ENCODE data around the gene PLCB3. TPM values are rescaled to one million over a fixed set of nuclear protein-coding genes. Genes with fewer than 3 reads are reported as not detected.

Gene PLCB3
- total RNA-seq, 1 experiment from 2014 or later = 40.6 TPM

DNA sequence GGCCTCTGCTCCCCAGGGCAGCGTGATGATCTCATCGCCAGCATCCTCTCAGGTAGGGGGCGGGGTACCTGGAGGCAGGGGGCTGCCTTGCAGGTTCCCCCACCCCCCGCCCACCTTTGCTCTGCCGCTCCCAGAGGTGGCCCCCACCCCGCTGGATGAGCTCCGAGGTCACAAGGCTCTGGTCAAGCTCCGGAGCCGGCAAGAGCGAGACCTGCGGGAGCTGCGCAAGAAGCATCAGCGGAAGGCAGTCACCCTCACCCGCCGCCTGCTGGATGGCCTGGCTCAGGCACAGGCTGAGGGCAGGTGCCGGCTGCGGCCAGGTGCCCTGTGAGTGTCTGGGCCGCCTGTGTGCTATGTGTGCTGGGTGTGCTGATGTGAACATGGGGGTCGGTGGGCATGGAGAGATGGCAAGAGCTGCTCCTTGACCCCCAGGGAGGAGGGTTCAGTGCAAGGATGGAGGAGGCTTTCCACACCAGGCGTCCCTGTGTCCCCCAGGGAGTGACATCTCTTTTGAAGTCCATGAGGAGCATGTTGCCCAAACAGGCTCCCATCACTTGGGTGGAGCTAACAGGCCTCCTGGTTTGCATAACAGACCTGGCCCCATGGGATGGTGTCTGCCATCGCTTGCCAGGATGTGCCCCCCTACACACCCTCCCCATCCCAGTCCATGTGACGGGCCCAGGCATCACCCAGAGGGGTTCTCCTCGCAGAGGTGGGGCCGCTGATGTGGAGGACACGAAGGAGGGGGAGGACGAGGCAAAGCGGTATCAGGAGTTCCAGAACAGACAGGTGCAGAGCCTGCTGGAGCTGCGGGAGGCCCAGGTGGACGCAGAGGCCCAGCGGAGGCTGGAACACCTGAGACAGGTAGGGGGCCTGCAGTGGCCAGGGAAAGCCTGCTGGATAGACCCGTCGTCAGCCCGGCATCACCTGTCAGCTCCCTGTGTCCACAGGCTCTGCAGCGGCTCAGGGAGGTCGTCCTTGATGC lies 14.1 kb downstream of the PLCB3 start:
- H3K36me3 Mint-ChIP-seq (ENCODE audit: insufficient read depth, unreplicated experiment) = peaks cover 83% of the 10 kb centered on the region
- Histone ChIP-seq H3K27me3 (replicated peaks; ENCODE audit: control insufficient read depth, insufficient read depth, low read length) (no peaks in the 10 kb centered on the region), H3K4me1 (peaks cover 15% of the 10 kb centered on the region), H3K36me3 (ENCODE audit: control insufficient read depth, insufficient read depth, low read length) (peaks cover 4% of the 10 kb centered on the region), H3K4me3 (ENCODE audit: low read depth, low read length) (no peak overlapping the region), H3K9me3 (no peaks in the 10 kb centered on the region)
- intact Hi-C loops (cut with micrococcal nuclease; ENCODE audit: unreplicated experiment) = no loop called here
- DNase-seq = no peak
- no peaks in the 10 kb centered on the region for H3K27me3 Mint-ChIP-seq (ENCODE audit: insufficient read depth, unreplicated experiment)
- no peaks in the 10 kb centered on the region for H3K9me3 Mint-ChIP-seq (ENCODE audit: unreplicated experiment)
- CTCF ChIA-PET = interaction anchor here (0.6 to 0.8 kb wide), 2 partner anchors 14 to 1423 kb away, joined by 4 to 5 read pairs; no protein-coding TSS in a partner anchor
- no peak overlapping the region for H3K27ac Mint-ChIP-seq (ENCODE audit: unreplicated experiment)
- no TSS peak for BruUV-seq (replicated peaks)
- H3K4me1 Mint-ChIP-seq (ENCODE audit: low read depth, unreplicated experiment) = peaks cover 17% of the 10 kb centered on the region
- no peak overlapping the region for H3K4me3 Mint-ChIP-seq (ENCODE audit: unreplicated experiment)
- TF ChIP-seq, protein P1, sequence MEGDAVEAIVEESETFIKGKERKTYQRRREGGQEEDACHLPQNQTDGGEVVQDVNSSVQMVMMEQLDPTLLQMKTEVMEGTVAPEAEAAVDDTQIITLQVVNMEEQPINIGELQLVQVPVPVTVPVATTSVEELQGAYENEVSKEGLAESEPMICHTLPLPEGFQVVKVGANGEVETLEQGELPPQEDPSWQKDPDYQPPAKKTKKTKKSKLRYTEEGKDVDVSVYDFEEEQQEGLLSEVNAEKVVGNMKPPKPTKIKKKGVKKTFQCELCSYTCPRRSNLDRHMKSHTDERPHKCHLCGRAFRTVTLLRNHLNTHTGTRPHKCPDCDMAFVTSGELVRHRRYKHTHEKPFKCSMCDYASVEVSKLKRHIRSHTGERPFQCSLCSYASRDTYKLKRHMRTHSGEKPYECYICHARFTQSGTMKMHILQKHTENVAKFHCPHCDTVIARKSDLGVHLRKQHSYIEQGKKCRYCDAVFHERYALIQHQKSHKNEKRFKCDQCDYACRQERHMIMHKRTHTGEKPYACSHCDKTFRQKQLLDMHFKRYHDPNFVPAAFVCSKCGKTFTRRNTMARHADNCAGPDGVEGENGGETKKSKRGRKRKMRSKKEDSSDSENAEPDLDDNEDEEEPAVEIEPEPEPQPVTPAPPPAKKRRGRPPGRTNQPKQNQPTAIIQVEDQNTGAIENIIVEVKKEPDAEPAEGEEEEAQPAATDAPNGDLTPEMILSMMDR (IDR thresholded peaks at IDR 0.05; ENCODE audit: insufficient read depth in 1 of 2, low read depth in 1 of 2, low read length in 1 of 2, severe bottlenecking in 1 of 2, unreplicated experiment in 1 of 2) = no peak
- POLR2A ChIA-PET = no interaction called here

DNA sequence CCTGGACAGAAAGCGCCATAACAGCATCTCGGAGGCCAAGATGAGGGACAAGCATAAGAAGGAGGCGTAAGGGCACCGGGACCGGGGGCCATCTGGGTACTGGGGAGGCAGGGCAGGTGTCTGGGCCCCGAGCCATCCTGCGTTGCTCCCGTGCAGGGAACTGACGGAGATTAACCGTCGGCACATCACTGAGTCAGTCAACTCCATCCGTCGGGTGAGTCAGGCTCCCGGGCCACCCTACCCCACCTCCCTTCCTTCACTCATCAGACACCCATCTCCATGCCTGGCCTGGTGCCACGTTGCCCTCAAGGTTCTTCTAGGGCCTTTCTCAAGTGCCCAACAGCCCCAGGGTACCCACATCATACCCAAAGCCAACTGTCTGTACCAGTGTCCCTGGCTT lies 15.0 kb downstream of the PLCB3 start:
- Histone ChIP-seq H3K4me3 (ENCODE audit: low read depth, low read length) (no peak overlapping the region), H3K9me3 (no peaks in the 10 kb centered on the region), H3K27me3 (replicated peaks; ENCODE audit: control insufficient read depth, insufficient read depth, low read length) (no peaks in the 10 kb centered on the region), H3K36me3 (ENCODE audit: control insufficient read depth, insufficient read depth, low read length) (peaks cover 4% of the 10 kb centered on the region), H3K4me1 (peaks cover 15% of the 10 kb centered on the region)
- BruUV-seq (replicated peaks) = no TSS peak
- H3K36me3 Mint-ChIP-seq (ENCODE audit: insufficient read depth, unreplicated experiment) = peaks cover 86% of the 10 kb centered on the region
- H3K4me3 Mint-ChIP-seq (ENCODE audit: unreplicated experiment) = no peak overlapping the region
- ChIA-PET CTCF (interaction anchor here (1.6 kb wide), 1 partner anchor 16 kb away, joined by 4 read pairs; the partner anchor contains the start of gene PLCB3), POLR2A (no interaction called here)
- H3K27ac Mint-ChIP-seq (ENCODE audit: unreplicated experiment) = no peak overlapping the region
- TF ChIP-seq, protein P1 (IDR thresholded peaks at IDR 0.05; ENCODE audit: insufficient read depth in 1 of 2, low read depth in 1 of 2, low read length in 1 of 2, severe bottlenecking in 1 of 2, unreplicated experiment in 1 of 2) = no peak
- H3K27me3 Mint-ChIP-seq (ENCODE audit: insufficient read depth, unreplicated experiment) = no peaks in the 10 kb centered on the region
- H3K4me1 Mint-ChIP-seq (ENCODE audit: low read depth, unreplicated experiment) = peaks cover 17% of the 10 kb centered on the region
- no peaks in the 10 kb centered on the region for H3K9me3 Mint-ChIP-seq (ENCODE audit: unreplicated experiment)
- intact Hi-C loops (cut with micrococcal nuclease; ENCODE audit: unreplicated experiment) = no loop called here
- no peak for DNase-seq

DNA sequence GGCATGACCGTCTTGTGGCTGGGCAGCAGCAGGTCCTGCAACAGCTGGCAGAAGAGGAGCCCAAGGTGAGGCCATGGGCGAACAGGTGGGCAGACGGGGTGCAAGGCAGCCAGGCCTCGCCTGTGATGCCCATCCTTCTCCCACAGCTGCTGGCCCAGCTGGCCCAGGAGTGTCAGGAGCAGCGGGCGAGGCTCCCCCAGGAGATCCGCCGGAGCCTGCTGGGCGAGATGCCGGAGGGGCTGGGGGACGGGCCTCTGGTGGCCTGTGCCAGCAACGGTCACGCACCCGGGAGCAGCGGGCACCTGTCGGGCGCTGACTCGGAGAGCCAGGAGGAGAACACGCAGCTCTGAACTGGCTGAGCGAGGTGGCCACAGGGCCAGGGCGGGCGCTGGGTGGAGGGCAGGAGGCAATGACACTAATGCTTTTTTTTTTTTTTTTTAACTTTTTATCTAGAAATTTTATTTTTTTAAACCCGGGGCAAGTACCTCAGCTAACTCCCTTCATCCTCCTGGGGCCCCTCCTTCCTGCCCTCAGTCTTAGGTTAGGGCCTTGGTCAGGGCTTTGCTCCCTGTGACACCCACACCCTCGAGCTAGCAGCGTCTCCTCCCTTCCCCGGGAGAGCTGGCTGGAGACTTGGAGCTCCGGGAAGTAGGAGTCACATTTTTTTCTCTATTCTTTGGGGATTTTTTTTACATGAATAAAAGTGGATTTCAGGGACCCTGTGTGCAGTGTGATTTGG lies 16.0 kb downstream of the PLCB3 start:
- Histone ChIP-seq H3K27me3 (replicated peaks; ENCODE audit: control insufficient read depth, insufficient read depth, low read length) (no peaks in the 10 kb centered on the region), H3K9me3 (no peaks in the 10 kb centered on the region), H3K4me3 (ENCODE audit: low read depth, low read length) (no peak overlapping the region), H3K4me1 (peaks cover 21% of the 10 kb centered on the region), H3K36me3 (ENCODE audit: control insufficient read depth, insufficient read depth, low read length) (peaks cover 4% of the 10 kb centered on the region)
- POLR2A ChIA-PET = interaction anchor here (3.5 kb wide), 1 partner anchor 21 kb away, joined by 22 read pairs; the partner anchor contains the start of gene PPP1R14B
- no TSS peak for BruUV-seq (replicated peaks)
- no peak for DNase-seq
- peak overlapping the region; percentile 95 for H3K27ac Mint-ChIP-seq (ENCODE audit: unreplicated experiment)
- peaks cover 88% of the 10 kb centered on the region for H3K36me3 Mint-ChIP-seq (ENCODE audit: insufficient read depth, unreplicated experiment)
- no peaks in the 10 kb centered on the region for H3K27me3 Mint-ChIP-seq (ENCODE audit: insufficient read depth, unreplicated experiment)
- H3K4me3 Mint-ChIP-seq (ENCODE audit: unreplicated experiment) = peak overlapping the region; percentile 89
- TF ChIP-seq, protein P1 (IDR thresholded peaks at IDR 0.05; ENCODE audit: insufficient read depth in 1 of 2, low read depth in 1 of 2, low read length in 1 of 2, severe bottlenecking in 1 of 2, unreplicated experiment in 1 of 2) = no peak
- peaks cover 17% of the 10 kb centered on the region for H3K4me1 Mint-ChIP-seq (ENCODE audit: low read depth, unreplicated experiment)
- intact Hi-C loops (cut with micrococcal nuclease; ENCODE audit: unreplicated experiment) = no loop called here
- CTCF ChIA-PET = interaction anchor here (0.7 to 1.6 kb wide), 2 partner anchors 17 to 77 kb away, joined by 4 to 7 read pairs; partner anchors contain the start of gene PLCB3
- no peaks in the 10 kb centered on the region for H3K9me3 Mint-ChIP-seq (ENCODE audit: unreplicated experiment)
